Spinal cord (tissue), 10 donors: ENCODE data around the gene TMIGD2. TPM values are rescaled to one million over a fixed set of nuclear protein-coding genes. Genes with fewer than 3 reads are reported as not detected.

Experiments used
- DNase-seq, 6 donors: peaks; one replicate each; pipeline versions ENCODE4 v3.0.0 to v3.0.0-alpha.2; 2013 to 2015; ENCODE audit warnings: low spot score in 6 of 6, low read depth in 4 of 6
- H3K27ac ChIP-seq: one replicate; pipeline ENCODE4 v1.5.1; 2013; ENCODE audit warnings: low read depth, low read length, control low read depth
- H3K27me3 ChIP-seq: one replicate; pipeline ENCODE4 v1.6.1; 2013; ENCODE audit warnings: low read length; ENCODE audit not compliant: control insufficient read depth, insufficient read depth
- H3K36me3 ChIP-seq: one replicate; pipeline ENCODE4 v1.6.1; 2013; ENCODE audit warnings: low read length; ENCODE audit not compliant: control insufficient read depth, insufficient read depth
- H3K4me1 ChIP-seq: one replicate; pipeline ENCODE4 v1.6.1; 2013; ENCODE audit warnings: low read length; ENCODE audit not compliant: control insufficient read depth, insufficient read depth
- H3K4me3 ChIP-seq: one replicate; pipeline ENCODE4 v1.5.1; 2013; ENCODE audit warnings: low read depth, low read length, control low read depth
- H3K9me3 ChIP-seq: one replicate; pipeline ENCODE4 v1.6.1; 2013; ENCODE audit warnings: low read length; ENCODE audit not compliant: control insufficient read depth, insufficient read depth
- WGBS: methylation state at CpG from one replicate; pipeline ENCODE4 v1.1.5; 2013; ENCODE audit warnings: missing lambda C conversion rate; ENCODE audit not compliant: insufficient coverage; 5-methylcytosine and 5-hydroxymethylcytosine counted together
- polyA plus RNA-seq, 2 donors: library from polyadenylated mRNA; unstranded; fragments of 120-200 nt; gene quantifications; one replicate each; pipeline ENCODE4 v1.2.1, GENCODE V29; 2013; ENCODE audit not compliant: insufficient read length in 2 of 2
- total RNA-seq, 2 donors: library from RNA; depleted of rRNA in 1 of 2; stranded (reverse); fragments of 120-200 nt in 1 of 2; fragments of >200 nt in 1 of 2; gene quantifications; one replicate each; pipeline versions ENCODE4 v1.2.3 to v1.2.4, GENCODE V29; 2013 to 2014
- donor health status: healthy.

TMIGD2 gene
- total and polyA plus RNA-seq, 4 donors: 0.79 to 1.6 (median 1.0) TPM

DNA sequence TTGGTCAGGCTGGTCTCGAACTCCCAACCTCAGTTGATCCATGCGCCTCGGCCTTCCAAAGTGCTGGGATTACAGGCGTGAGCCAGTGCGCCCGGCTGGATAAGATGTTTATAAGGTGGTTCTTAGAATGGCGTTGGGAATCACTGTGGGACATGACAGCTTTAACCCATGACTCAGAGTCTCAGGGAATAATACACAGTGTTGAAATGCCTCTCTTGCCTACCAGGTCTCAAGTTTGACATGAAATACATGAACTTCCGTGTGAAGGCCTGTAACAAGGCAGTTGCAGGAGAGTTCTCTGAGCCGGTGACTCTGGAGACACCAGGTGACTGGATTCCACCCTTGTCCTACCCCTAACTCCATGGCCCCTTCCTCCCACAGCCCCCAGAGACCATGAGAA, 14.8 kb upstream of the TMIGD2 start:
- Histone ChIP-seq H3K4me1 (no peaks in the 10 kb centered on the region), H3K27ac (no peak overlapping the region), H3K9me3 (peaks cover 1% of the 10 kb centered on the region), H3K27me3 (no peaks in the 10 kb centered on the region), H3K36me3 (peaks cover 67% of the 10 kb centered on the region), H3K4me3 (no peak overlapping the region)
- no peak for DNase-seq
- 84% methylated on average over 7 of the region's 9 CpGs for WGBS

DNA sequence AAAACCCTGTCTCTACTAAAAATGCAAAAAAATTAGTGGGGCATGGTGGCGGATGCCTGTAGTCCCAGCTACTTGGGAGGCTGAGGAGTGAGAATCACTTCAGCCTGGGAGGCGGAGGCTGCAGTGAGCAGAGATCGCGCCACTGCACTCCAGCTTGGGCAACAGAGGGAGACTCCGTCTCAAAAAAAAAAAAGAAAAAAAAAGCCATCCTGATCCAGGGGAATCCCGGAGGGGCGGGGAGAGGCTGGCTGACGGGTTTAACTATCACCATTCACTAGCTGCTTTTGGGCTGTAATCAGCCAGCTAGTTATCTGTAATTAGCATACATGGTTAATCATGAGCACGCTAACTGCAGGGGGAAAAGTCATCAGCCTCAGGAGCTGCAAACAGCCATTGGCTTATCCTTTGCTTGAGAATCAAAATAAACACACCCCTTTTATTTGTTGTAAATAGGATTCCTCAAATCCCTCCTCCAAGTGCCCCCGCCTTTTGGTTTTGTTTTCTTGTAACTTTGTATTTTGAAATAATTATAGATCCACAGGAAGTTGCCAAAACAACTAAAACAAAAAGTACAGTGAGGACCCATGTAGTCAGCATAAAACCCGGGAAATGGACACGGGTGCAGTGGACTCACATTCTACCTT, 11.8 kb upstream of the TMIGD2 start:
- DNase-seq: peak in 2 of 6 donors; percentile 18 to 35
- H3K4me3 ChIP-seq: no peak overlapping the region
- H3K27me3 ChIP-seq: no peaks in the 10 kb centered on the region
- H3K27ac ChIP-seq: no peak overlapping the region
- 88% methylated on average over 2 of the region's 12 CpGs for WGBS
- H3K9me3 ChIP-seq: no peaks in the 10 kb centered on the region
- no peaks in the 10 kb centered on the region for H3K4me1 ChIP-seq
- H3K36me3 ChIP-seq: peaks cover 79% of the 10 kb centered on the region

GRCh38 chr19:4310247-4311121, 8.3 kb upstream of the TMIGD2 start:
- H3K9me3 ChIP-seq: no peaks in the 10 kb centered on the region
- no peak for DNase-seq
- H3K4me3 ChIP-seq: no peak overlapping the region
- no peaks in the 10 kb centered on the region for H3K27me3 ChIP-seq
- peaks cover 2% of the 10 kb centered on the region for H3K4me1 ChIP-seq
- 95% methylated on average over 19 of the region's 22 CpGs for WGBS
- H3K27ac ChIP-seq: no peak overlapping the region
- H3K36me3 ChIP-seq: peaks cover 79% of the 10 kb centered on the region

DNA sequence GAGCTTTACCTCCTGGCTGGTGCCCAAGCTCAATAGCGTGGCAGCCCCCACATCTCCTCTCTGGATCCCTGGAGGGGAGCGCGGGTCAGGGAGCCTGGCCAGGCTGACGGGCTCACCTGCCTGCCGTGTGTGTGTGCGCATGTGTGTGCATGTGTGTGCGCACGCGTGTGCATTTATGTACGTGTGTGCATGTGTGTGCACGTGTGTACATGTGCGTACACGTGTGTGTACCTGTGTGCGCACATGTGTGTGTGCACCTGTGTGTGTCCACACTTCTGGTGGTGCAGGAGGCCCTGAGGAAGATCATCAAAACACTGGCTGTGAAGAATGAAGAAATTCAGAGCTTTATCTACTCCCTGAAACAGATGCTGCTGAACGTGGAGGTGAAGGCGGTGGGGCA, 3.5 kb upstream of the TMIGD2 start:
- Histone ChIP-seq H3K4me3 (no peak overlapping the region), H3K36me3 (peaks cover 46% of the 10 kb centered on the region), H3K27me3 (no peaks in the 10 kb centered on the region), H3K27ac (no peak overlapping the region), H3K4me1 (peaks cover 15% of the 10 kb centered on the region), H3K9me3 (no peaks in the 10 kb centered on the region)
- no peak for DNase-seq
- 88% methylated on average over 13 of the region's 16 CpGs for WGBS

DNA sequence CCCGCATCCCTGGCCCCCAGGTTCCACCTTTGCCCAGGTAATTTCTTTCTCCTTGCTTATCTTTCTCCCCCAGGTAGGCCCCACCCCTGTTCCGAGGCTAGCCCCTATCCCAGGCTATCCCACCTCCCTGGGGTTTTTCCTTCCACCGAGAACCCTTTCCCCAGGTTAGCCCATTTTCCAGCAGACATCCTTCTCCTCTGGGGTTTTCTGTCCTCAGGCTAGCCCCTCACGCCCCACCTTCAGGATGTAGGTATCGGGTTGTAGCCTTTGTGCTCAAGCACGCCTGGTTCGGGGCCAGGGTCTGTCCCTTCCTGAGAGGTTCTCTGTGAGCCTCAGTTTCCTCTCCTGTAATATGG, 3.0 kb upstream of the TMIGD2 start:
- Histone ChIP-seq H3K4me3 (no peak overlapping the region), H3K27me3 (no peaks in the 10 kb centered on the region), H3K36me3 (peaks cover 42% of the 10 kb centered on the region), H3K4me1 (peaks cover 15% of the 10 kb centered on the region), H3K9me3 (no peaks in the 10 kb centered on the region), H3K27ac (no peak overlapping the region)
- DNase-seq: peak in 1 of 6 donors; percentile 9
- WGBS: 73% methylated on average over 3 of the region's 7 CpGs

DNA sequence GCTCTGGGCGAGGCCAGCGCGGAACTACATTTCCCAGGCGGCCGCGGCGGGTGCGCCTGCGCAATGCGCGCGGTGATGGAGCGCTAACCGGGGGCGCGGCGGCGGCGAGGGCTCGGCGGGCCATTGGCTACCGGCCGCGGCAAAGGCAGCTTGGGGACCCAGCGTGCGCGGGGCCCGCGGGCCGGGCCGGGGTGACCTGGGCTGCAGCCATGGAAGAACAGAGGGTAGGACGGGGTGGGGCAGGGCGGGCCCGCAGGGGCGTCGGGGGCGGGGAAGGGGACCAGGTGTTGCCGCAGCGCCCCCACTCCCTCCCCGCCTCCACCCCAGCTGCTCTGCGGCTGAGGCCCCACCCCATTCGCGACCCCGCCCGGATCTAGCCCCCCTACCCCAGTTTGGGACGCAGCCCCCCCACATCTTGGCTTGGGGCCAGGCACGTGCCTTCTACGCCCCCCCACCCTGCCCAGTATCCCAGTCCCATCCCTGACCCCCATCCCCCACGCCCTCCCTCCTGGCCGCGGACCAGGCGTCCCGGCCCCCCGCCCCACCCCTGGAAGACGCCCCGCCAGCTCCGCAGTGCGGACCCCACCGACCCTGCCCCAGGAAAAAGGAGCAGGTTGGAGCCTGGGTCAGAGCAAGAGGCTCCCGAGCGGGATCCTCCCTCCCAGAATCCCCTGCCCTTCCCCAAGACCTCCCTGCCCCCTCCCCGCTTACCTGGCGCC, 2.5 kb upstream of the TMIGD2 start, which contains the start of gene FSD1:
TSS of gene FSD1 (plus strand) at position 61 of the 719 bp plus-strand sequence. CDS start at position 210, 149 bp downstream.
- H3K9me3 ChIP-seq: no peaks in the 10 kb centered on the region
- no peaks in the 10 kb centered on the region for H3K27me3 ChIP-seq
- H3K4me3 ChIP-seq: peak within 1 kb of the TSS; percentile 16
- under 1% methylated on average over 33 of the region's 63 CpGs for WGBS
- H3K27ac ChIP-seq: no peak within 1 kb of the TSS
- peaks cover 15% of the 10 kb centered on the region for H3K4me1 ChIP-seq
- DNase-seq: peak in 5 of 6 donors; percentile 33 to 91 (median 56)
- peaks cover 38% of the 10 kb centered on the region for H3K36me3 ChIP-seq

GRCh38 chr19:4303819-4304537, 1.8 kb upstream of the TMIGD2 start:
- DNase-seq: no peak
- Histone ChIP-seq H3K4me1 (peaks cover 15% of the 10 kb centered on the region), H3K4me3 (peak overlapping the region; percentile 6), H3K27ac (no peak overlapping the region), H3K36me3 (peaks cover 33% of the 10 kb centered on the region), H3K27me3 (no peaks in the 10 kb centered on the region), H3K9me3 (no peaks in the 10 kb centered on the region)
- 55% methylated on average over 8 of the region's 18 CpGs for WGBS

GRCh38 chr19:4301590-4302242, 473 bp downstream of the TMIGD2 start:
- no peak overlapping the region for H3K27ac ChIP-seq
- H3K36me3 ChIP-seq: peaks cover 14% of the 10 kb centered on the region
- WGBS: 41% methylated on average over 6 of the region's 13 CpGs

GRCh38 chr19:4300589-4300988, 1.6 kb downstream of the TMIGD2 start:
- H3K4me1 ChIP-seq: peaks cover 28% of the 10 kb centered on the region
- no peak for DNase-seq
- peaks cover 2% of the 10 kb centered on the region for H3K27me3 ChIP-seq
- WGBS: 100% methylated on average over 3 of the region's 3 CpGs
- no peak overlapping the region for H3K27ac ChIP-seq
- peaks cover 3% of the 10 kb centered on the region for H3K36me3 ChIP-seq
- no peaks in the 10 kb centered on the region for H3K9me3 ChIP-seq
- H3K4me3 ChIP-seq: no peak overlapping the region

More at GRCh38 chr19:4301590-4302242, 473 bp downstream of the TMIGD2 start:
- peaks cover 2% of the 10 kb centered on the region for H3K27me3 ChIP-seq
- DNase-seq: no peak
- H3K4me3 ChIP-seq: no peak overlapping the region
- peaks cover 21% of the 10 kb centered on the region for H3K4me1 ChIP-seq
- no peaks in the 10 kb centered on the region for H3K9me3 ChIP-seq
